Measurements from ENCODE around the gene CYFIP1.

Gene CYFIP1

GRCh38 chr15:22967084-22967770 lies 12.9 kb downstream of the CYFIP1 start:
- DNase-seq = no peak

GRCh38 chr15:22966321-22967083 lies 13.7 kb downstream of the CYFIP1 start:
- DNase-seq = no peak

- no peak for DNase-seq
Observed at GRCh38 chr15:22963641-22964040, 16.5 kb downstream of the CYFIP1 start.

- DNase-seq = no peak
Observed at GRCh38 chr15:22962611-22963010, 17.6 kb downstream of the CYFIP1 start.

GRCh38 chr15:22961762-22962161 lies 18.4 kb downstream of the CYFIP1 start:
- DNase-seq = no peak

- DNase-seq = no peak
Observed at GRCh38 chr15:22960556-22960955, 19.6 kb downstream of the CYFIP1 start.

GRCh38 chr15:22960126-22960525 lies 20.0 kb downstream of the CYFIP1 start:
- no peak for DNase-seq

- no peak for DNase-seq
Observed at GRCh38 chr15:22959321-22960101, 20.7 kb downstream of the CYFIP1 start.

GRCh38 chr15:22958487-22959280 lies 21.5 kb downstream of the CYFIP1 start:
- DNase-seq = no peak

- no peak for DNase-seq
Observed at GRCh38 chr15:22956978-22957260, 23.2 kb downstream of the CYFIP1 start.

GRCh38 chr15:22956257-22956977 lies 23.8 kb downstream of the CYFIP1 start:
- no peak for DNase-seq

GRCh38 chr15:22955544-22956119 lies 24.5 kb downstream of the CYFIP1 start:
- DNase-seq = no peak

- no peak for DNase-seq
Observed at GRCh38 chr15:22954798-22955543, 25.2 kb downstream of the CYFIP1 start.

- no peak for DNase-seq
Observed at GRCh38 chr15:22954326-22954725, 25.8 kb downstream of the CYFIP1 start.

GRCh38 chr15:22952796-22953579 lies 27.2 kb downstream of the CYFIP1 start:
- DNase-seq = no peak

- no peak for DNase-seq
Observed at GRCh38 chr15:22951381-22952280, 28.5 kb downstream of the CYFIP1 start.

GRCh38 chr15:22951031-22951380 lies 29.2 kb downstream of the CYFIP1 start:
- DNase-seq = no peak

- DNase-seq = no peak
Observed at GRCh38 chr15:22950256-22950990, 29.7 kb downstream of the CYFIP1 start.

- DNase-seq = no peak
Observed at GRCh38 chr15:22949074-22949547, 31.1 kb downstream of the CYFIP1 start.

Data from stimulated activated CD4-positive, alpha-beta T cell treated with anti-CD3 and anti-CD28 coated beads, Interleukin-12 subunit alpha, Interleukin-12 subunit beta, amount 100 ng/mL, for 4 hours (primary cell).